Heart left ventricle (tissue), 13 donors: ENCODE measurements around the gene COL2A1.

Experiments used
- CTCF ChIP-seq, 12 donors: fragments of 200-600 bp; sonication (generic) in 4 of 12; IDR thresholded peaks; one replicate each; pipeline versions ENCODE4 v1.5.0 to v1.8.0; 2018 to 2022; ENCODE audit warnings: antibody characterized with exemption in 12 of 12, mild to moderate bottlenecking in 5 of 12
- POLR2A ChIP-seq, 2 donors: fragments of 450-650 bp; IDR thresholded peaks; one replicate each; pipeline ENCODE4 v1.6.1; 2017; ENCODE audit warnings: antibody characterized with exemption in 2 of 2, mild to moderate bottlenecking in 2 of 2, moderate library complexity in 2 of 2
- donor health status: ischemic (EF 13 %, LVEDD 7.1; RV severe dilation, severe dysfunction).
- donor health status: DM: no; HTN: yes; CAD: no.
- donor health status: DM: no; HTN: no; CAD: no.
- donor health status: ischemic (EF 25% LVEDD 6.9; RV normal size, moderate dysfunction).
- donor health status: ischemic (EF 25% LVEDD 5.7; RV mildly dilated, moderate dysfunction).
- donor health status: ischemic (EF 35%, LVEDD 5.7; RV mildly dilated, moderate dysfunction).
- donor health status: nonischemic (EF 11% LVEDD 7.7; RV severe dilation, severe dysfunction).
- donor health status: DM: yes; HTN: yes; CAD: no.
- donor health status: PGD.
- donor health status: ischemic (EF 29% LVEDD 5.4; RV normal size, mild dysfunction).
- donor health status: nonischemic (EF 23%, LVEDD 6.1; RV moderate dilation, normal function).

GRCh38 chr12:47969845-47970244, 34.4 kb downstream of the COL2A1 start:
- TF ChIP-seq CTCF (IDR thresholded peaks at IDR 0.05): no peak
- no peak for TF ChIP-seq POLR2A (IDR thresholded peaks at IDR 0.05)
